H9 (cell line): ENCODE results near the gene IGF2R. TPM values are rescaled to one million over a fixed set of nuclear protein-coding genes. Genes with fewer than 3 reads are reported as not detected.

Experiments
- DNase-seq: peaks from one replicate; pipeline ENCODE4 v3.0.0-alpha.2; 2017
- H2AFZ ChIP-seq: one replicate; pipeline ENCODE4 v1.6.1; 2013; ENCODE audit warnings: mild to moderate bottlenecking, low read length, control low read depth, moderate library complexity
- H2AK5ac ChIP-seq: 2 replicates; pipeline ENCODE4 v1.6.1; 2013; ENCODE audit warnings: low read length, control low read depth, mixed read lengths; ENCODE audit not compliant: insufficient read length
- H2BK120ac ChIP-seq: one replicate; pipeline ENCODE4 v1.6.1; 2013; ENCODE audit warnings: low read depth, mild to moderate bottlenecking, low read length, control low read depth, inconsistent platforms; ENCODE audit not compliant: poor library complexity, severe bottlenecking
- H2BK12ac ChIP-seq: 2 replicates; pipeline ENCODE4 v1.6.1; 2013; ENCODE audit warnings: low read length, control low read depth, mixed read lengths, low read depth; ENCODE audit not compliant: insufficient read length
- H2BK15ac ChIP-seq: 2 replicates; pipeline ENCODE4 v1.6.1; 2013; ENCODE audit warnings: low read depth, low read length, control low read depth
- H2BK20ac ChIP-seq: one replicate; pipeline ENCODE4 v1.6.1; 2013; ENCODE audit warnings: low read depth, mild to moderate bottlenecking, low read length, control low read depth, inconsistent platforms; ENCODE audit not compliant: poor library complexity, severe bottlenecking
- H2BK5ac ChIP-seq: 2 replicates; pipeline ENCODE4 v1.6.1; 2013; ENCODE audit warnings: low read length, control low read depth, mixed read lengths; ENCODE audit not compliant: insufficient read length
- H3K14ac ChIP-seq: 2 replicates; pipeline ENCODE4 v1.6.1; 2013; ENCODE audit warnings: low read length, control low read depth; ENCODE audit not compliant: insufficient read depth
- H3K18ac ChIP-seq: 2 replicates; pipeline ENCODE4 v1.6.1; 2013; ENCODE audit warnings: low read depth, mild to moderate bottlenecking, mixed read lengths, low read length, control low read depth; ENCODE audit not compliant: insufficient read length
- H3K23ac ChIP-seq: 2 replicates; pipeline ENCODE4 v1.6.1; 2013; ENCODE audit warnings: low read length, control low read depth, mixed read lengths, low read depth; ENCODE audit not compliant: insufficient read length
- H3K23me2 ChIP-seq: 2 replicates; pipeline ENCODE4 v1.6.1; 2013; ENCODE audit warnings: low read depth, mild to moderate bottlenecking, mixed read lengths, low read length, control low read depth; ENCODE audit not compliant: insufficient read length, poor library complexity, severe bottlenecking
- H3K27ac ChIP-seq: 2 replicates; pipeline ENCODE4 v1.5.1; 2013; ENCODE audit warnings: low read length, control low read depth, mixed read lengths, low read depth; ENCODE audit not compliant: insufficient read length
- H3K27me3 ChIP-seq: 2 replicates; pipeline ENCODE4 v1.6.1; 2013; ENCODE audit warnings: low read length, control low read depth, inconsistent platforms; ENCODE audit not compliant: insufficient read depth
- H3K4ac ChIP-seq: 2 replicates; pipeline ENCODE4 v1.6.1; 2013; ENCODE audit warnings: low read depth, mild to moderate bottlenecking, control low read depth, inconsistent platforms, low read length, moderate library complexity
- H3K4me1 ChIP-seq: 2 replicates; pipeline ENCODE4 v1.6.1; 2013; ENCODE audit warnings: low read length, control low read depth, inconsistent platforms; ENCODE audit not compliant: insufficient read depth
- H3K4me2 ChIP-seq: 2 replicates; pipeline ENCODE4 v1.6.1; 2013; ENCODE audit warnings: low read length, control low read depth, mixed read lengths; ENCODE audit not compliant: insufficient read length, insufficient read depth
- H3K56ac ChIP-seq: 2 replicates; pipeline ENCODE4 v1.6.1; 2013; ENCODE audit warnings: low read depth, mild to moderate bottlenecking, mixed read lengths, low read length, control low read depth; ENCODE audit not compliant: insufficient read length
- H3K79me1 ChIP-seq: 2 replicates; pipeline ENCODE4 v1.6.1; 2013; ENCODE audit warnings: low read depth, mild to moderate bottlenecking, moderate library complexity, low read length, control low read depth, inconsistent platforms; ENCODE audit not compliant: insufficient read depth, poor library complexity, severe bottlenecking
- H3K79me2 ChIP-seq: 2 replicates; pipeline ENCODE4 v1.6.1; 2013; ENCODE audit warnings: low read length, control low read depth, inconsistent platforms; ENCODE audit not compliant: insufficient read depth
- H3K9ac ChIP-seq: 2 replicates; pipeline ENCODE4 v1.6.1; 2013; ENCODE audit warnings: low read length, control low read depth, mixed read lengths; ENCODE audit not compliant: insufficient read length; ENCODE audit errors: extremely low read depth
- H3K9me3 ChIP-seq: one replicate; pipeline ENCODE4 v1.6.1; 2013; ENCODE audit warnings: low read depth, low read length, inconsistent platforms; ENCODE audit not compliant: control insufficient read depth
- H3T11ph ChIP-seq: one replicate; pipeline ENCODE4 v1.6.1; 2013; ENCODE audit warnings: mild to moderate bottlenecking, low read length, control low read depth, inconsistent platforms
- H4K20me1 ChIP-seq: one replicate; pipeline ENCODE4 v1.6.1; 2013; ENCODE audit not compliant: control insufficient read depth, insufficient read length, insufficient read depth
- H4K5ac ChIP-seq: 2 replicates; pipeline ENCODE4 v1.6.1; 2013; ENCODE audit warnings: low read depth, mild to moderate bottlenecking, mixed read lengths, low read length, control low read depth; ENCODE audit not compliant: insufficient read length
- H4K8ac ChIP-seq: replicated peaks from 2 replicates; pipeline ENCODE4 v1.6.1; 2013; ENCODE audit warnings: low read length, control low read depth, mixed read lengths, low read depth; ENCODE audit not compliant: insufficient read length
- H4K91ac ChIP-seq: 2 replicates; pipeline ENCODE4 v1.6.1; 2013; ENCODE audit warnings: low read depth, mild to moderate bottlenecking, moderate library complexity, mixed read lengths, low read length, control low read depth; ENCODE audit not compliant: insufficient read length
- H3K27ac Mint-ChIP-seq, 3 experiments: 2 replicates in 2 of 3; 3 replicates in 1 of 3; pipeline ENCODE4 v1.8.0; 2020 to 2021; ENCODE audit warnings: mixed read lengths in 3 of 3, mild to moderate bottlenecking in 1 of 3, moderate library complexity in 1 of 3
- H3K27me3 Mint-ChIP-seq: 2 replicates; pipeline ENCODE4 v1.8.0; 2021; ENCODE audit warnings: low read depth, mild to moderate bottlenecking, moderate library complexity, mixed read lengths
- H3K36me3 Mint-ChIP-seq, 3 experiments: 2 replicates in 2 of 3; 3 replicates in 1 of 3; pipeline ENCODE4 v1.8.0; 2020 to 2021; ENCODE audit warnings: low read depth in 3 of 3, mixed read lengths in 3 of 3; ENCODE audit not compliant: insufficient read depth in 1 of 3
- H3K4me1 Mint-ChIP-seq, 2 experiments: 2 replicates each; pipeline ENCODE4 v1.8.0; 2020; ENCODE audit warnings: mixed read lengths in 2 of 2
- H3K4me3 Mint-ChIP-seq, 2 experiments: 2 replicates in 1 of 2; 3 replicates in 1 of 2; pipeline ENCODE4 v1.8.0; 2020 to 2021; ENCODE audit warnings: mild to moderate bottlenecking in 2 of 2, mixed read lengths in 2 of 2, moderate library complexity in 1 of 2
- H3K9me3 Mint-ChIP-seq, 2 experiments: 2 replicates in 1 of 2; 3 replicates in 1 of 2; pipeline ENCODE4 v1.8.0; 2020; ENCODE audit warnings: mild to moderate bottlenecking in 2 of 2, mixed read lengths in 2 of 2, moderate library complexity in 1 of 2
- CTCF ChIP-seq: fragments of 200-600 bp; sonication (generic); conservative IDR thresholded peaks from 3 replicates; pipeline ENCODE4 v1.8.0; 2021; ENCODE audit warnings: antibody characterized with exemption, mild to moderate bottlenecking
- WGBS: extraction: QIAGEN DNeasy Blood & Tissue Kit; methylation state at CpG from one replicate; pipeline ENCODE4 v1.1.7; 2013; ENCODE audit warnings: missing lambda C conversion rate, low lambda C conversion rate, mixed read lengths; ENCODE audit not compliant: insufficient read length; ENCODE audit errors: extremely low coverage; 5-methylcytosine and 5-hydroxymethylcytosine counted together
- total RNA-seq: library from RNA; stranded (reverse); gene quantifications from 2 replicates; pipeline ENCODE4 v1.2.1, GENCODE V29; 2021

The IGF2R gene
- total RNA-seq, 1 experiment from 2014 or later, result 66.7 TPM

- no peaks in the 10 kb centered on the region for H3K36me3 Mint-ChIP-seq
- Histone ChIP-seq H3K56ac (no peak overlapping the region), H3K4me2 (no peak overlapping the region), H4K20me1 (no peaks in the 10 kb centered on the region), H2BK5ac (no peak overlapping the region), H3K4me1 (no peaks in the 10 kb centered on the region), H3T11ph (no peak overlapping the region), H4K91ac (no peak overlapping the region), H2AK5ac (no peak overlapping the region), H3K27ac (no peak overlapping the region), H3K79me1 (no peaks in the 10 kb centered on the region), H3K9ac (no peak overlapping the region), H2BK120ac (no peak overlapping the region), H3K4ac (no peak overlapping the region), H3K9me3 (no peaks in the 10 kb centered on the region), H3K79me2 (no peaks in the 10 kb centered on the region), H3K18ac (no peak overlapping the region), H3K23ac (no peak overlapping the region), H4K5ac (no peak overlapping the region), H2BK15ac (no peak overlapping the region), H3K23me2 (no peaks in the 10 kb centered on the region), H3K27me3 (no peaks in the 10 kb centered on the region), H2BK20ac (no peak overlapping the region), H2AFZ (no peak overlapping the region), H3K14ac (no peak overlapping the region), H4K8ac (no peak overlapping the region), H2BK12ac (no peak overlapping the region)
- no peak for DNase-seq
- H3K4me3 Mint-ChIP-seq, result no peak overlapping the region
- no peaks in the 10 kb centered on the region for H3K4me1 Mint-ChIP-seq
- no peak overlapping the region for H3K27ac Mint-ChIP-seq
- no peak for TF ChIP-seq CTCF
- H3K9me3 Mint-ChIP-seq, result peaks cover 0 to 3% of the 10 kb centered on the region in 2 experiments; a peak in 1 of 5 replicates
- no CpG with 5 or more reads among the region's 4 CpGs for WGBS
- peaks cover 13% of the 10 kb centered on the region for H3K27me3 Mint-ChIP-seq
These were observed 37.0 kb upstream of the IGF2R start for GRCh38 chr6:159931846-159932245.
